IgD-negative memory B cell (primary cell): ENCODE results near the gene STK32B. TPM values are rescaled to one million over a fixed set of nuclear protein-coding genes. Genes with fewer than 3 reads are reported as not detected.
A peak's percentile ranks its signal among the peaks of the same experiment; 100 is the strongest.

ENCODE experiments used
- H3K27ac Mint-ChIP-seq, 3 donors: one replicate each; pipeline ENCODE4 v1.8.0; 2020 to 2022; ENCODE audit warnings: mild to moderate bottlenecking in 3 of 3, mixed read lengths in 3 of 3, moderate library complexity in 1 of 3
- H3K27me3 Mint-ChIP-seq: one replicate; pipeline ENCODE4 v1.8.0; 2021; ENCODE audit warnings: mixed read lengths
- H3K36me3 Mint-ChIP-seq: one replicate; pipeline ENCODE4 v1.8.0; 2020; ENCODE audit warnings: mild to moderate bottlenecking, mixed read lengths
- H3K4me1 Mint-ChIP-seq, 3 donors: one replicate each; pipeline ENCODE4 v1.8.0; 2020 to 2022; ENCODE audit warnings: mixed read lengths in 3 of 3, mild to moderate bottlenecking in 1 of 3
- H3K4me3 Mint-ChIP-seq, 4 donors: one replicate each; pipeline ENCODE4 v1.8.0; 2020 to 2022; ENCODE audit warnings: mild to moderate bottlenecking in 4 of 4, mixed read lengths in 4 of 4, moderate library complexity in 3 of 4
- H3K9me3 Mint-ChIP-seq, 3 donors: one replicate each; pipeline ENCODE4 v1.8.0; 2020 to 2021; ENCODE audit warnings: mixed read lengths in 3 of 3, mild to moderate bottlenecking in 1 of 3
- polyA plus RNA-seq: library from polyadenylated mRNA; unstranded; fragments of 300-500 nt; fragmentation: Illumina TruSeq; gene quantifications from one replicate; pipeline ENCODE4 v1.2.3, GENCODE V29; 2021

The STK32B gene
- polyA plus RNA-seq, 1 donor from 2014 or later = not detected

GRCh38 chr4:5199912-5200311 is 148.6 kb downstream of the STK32B start:
- Mint-ChIP-seq H3K27ac (no peak overlapping the region), H3K4me1 (no peaks in the 10 kb centered on the region), H3K36me3 (no peaks in the 10 kb centered on the region), H3K9me3 (peaks cover 0 to 6% (median 4%) of the 10 kb centered on the region in 3 donors), H3K4me3 (no peak overlapping the region), H3K27me3 (peaks cover 2% of the 10 kb centered on the region)

- H3K4me3 Mint-ChIP-seq = no peak overlapping the region
- H3K27ac Mint-ChIP-seq = no peak overlapping the region
- peaks cover 0 to 6% (median 6%) of the 10 kb centered on the region in 3 donors for H3K9me3 Mint-ChIP-seq
- H3K27me3 Mint-ChIP-seq = peaks cover 2% of the 10 kb centered on the region
- H3K4me1 Mint-ChIP-seq = no peaks in the 10 kb centered on the region
- no peaks in the 10 kb centered on the region for H3K36me3 Mint-ChIP-seq
These were observed 149.2 kb downstream of the STK32B start for GRCh38 chr4:5200513-5200912.

GRCh38 chr4:5203309-5203992 is 152.2 kb downstream of the STK32B start:
- Mint-ChIP-seq H3K4me1 (no peaks in the 10 kb centered on the region), H3K9me3 (peaks cover 0 to 10% (median 8%) of the 10 kb centered on the region in 3 donors), H3K4me3 (no peak overlapping the region), H3K27ac (no peak overlapping the region), H3K36me3 (no peaks in the 10 kb centered on the region), H3K27me3 (peaks cover 2% of the 10 kb centered on the region)

GRCh38 chr4:5203993-5204310 is 152.7 kb downstream of the STK32B start:
- H3K4me3 Mint-ChIP-seq = no peak overlapping the region
- H3K27me3 Mint-ChIP-seq = peaks cover 2% of the 10 kb centered on the region
- no peak overlapping the region for H3K27ac Mint-ChIP-seq
- H3K9me3 Mint-ChIP-seq = peaks cover 0 to 10% (median 8%) of the 10 kb centered on the region in 3 donors
- no peaks in the 10 kb centered on the region for H3K4me1 Mint-ChIP-seq
- no peaks in the 10 kb centered on the region for H3K36me3 Mint-ChIP-seq

GRCh38 chr4:5204781-5205180 is 153.5 kb downstream of the STK32B start:
- H3K4me1 Mint-ChIP-seq = no peaks in the 10 kb centered on the region
- no peak overlapping the region for H3K4me3 Mint-ChIP-seq
- H3K9me3 Mint-ChIP-seq = peaks cover 0 to 10% (median 8%) of the 10 kb centered on the region in 3 donors
- no peaks in the 10 kb centered on the region for H3K36me3 Mint-ChIP-seq
- H3K27ac Mint-ChIP-seq = no peak overlapping the region
- peaks cover 1% of the 10 kb centered on the region for H3K27me3 Mint-ChIP-seq

GRCh38 chr4:5206016-5206790 is 154.9 kb downstream of the STK32B start:
- no peaks in the 10 kb centered on the region for H3K4me1 Mint-ChIP-seq
- no peak overlapping the region for H3K4me3 Mint-ChIP-seq

GRCh38 chr4:5209862-5210261 is 158.6 kb downstream of the STK32B start:
- no peaks in the 10 kb centered on the region for H3K4me1 Mint-ChIP-seq
- H3K27ac Mint-ChIP-seq = no peak overlapping the region
- no peak overlapping the region for H3K4me3 Mint-ChIP-seq
- H3K9me3 Mint-ChIP-seq = peaks cover 0 to 8% (median 7%) of the 10 kb centered on the region in 3 donors
- H3K27me3 Mint-ChIP-seq = no peaks in the 10 kb centered on the region
- H3K36me3 Mint-ChIP-seq = no peaks in the 10 kb centered on the region

More at GRCh38 chr4:5206016-5206790, 154.9 kb downstream of the STK32B start:
- peaks cover 0 to 13% (median 8%) of the 10 kb centered on the region in 3 donors for H3K9me3 Mint-ChIP-seq
- no peaks in the 10 kb centered on the region for H3K36me3 Mint-ChIP-seq
- no peak overlapping the region for H3K27ac Mint-ChIP-seq
- no peaks in the 10 kb centered on the region for H3K27me3 Mint-ChIP-seq

GRCh38 chr4:5211282-5211839 is 160.1 kb downstream of the STK32B start:
- H3K4me3 Mint-ChIP-seq = no peak overlapping the region
- no peaks in the 10 kb centered on the region for H3K36me3 Mint-ChIP-seq
- no peaks in the 10 kb centered on the region for H3K4me1 Mint-ChIP-seq
- H3K9me3 Mint-ChIP-seq = peaks cover 0 to 8% (median 5%) of the 10 kb centered on the region in 3 donors
- H3K27ac Mint-ChIP-seq = no peak overlapping the region
- no peaks in the 10 kb centered on the region for H3K27me3 Mint-ChIP-seq

- no peaks in the 10 kb centered on the region for H3K27me3 Mint-ChIP-seq
- H3K4me1 Mint-ChIP-seq = no peaks in the 10 kb centered on the region
- no peak overlapping the region for H3K4me3 Mint-ChIP-seq
- no peaks in the 10 kb centered on the region for H3K36me3 Mint-ChIP-seq
- H3K27ac Mint-ChIP-seq = no peak overlapping the region
- H3K9me3 Mint-ChIP-seq = peaks cover 0 to 5% (median 4%) of the 10 kb centered on the region in 3 donors
These were observed 161.2 kb downstream of the STK32B start for GRCh38 chr4:5212255-5213013.

- Mint-ChIP-seq H3K27ac (no peak overlapping the region), H3K4me1 (no peaks in the 10 kb centered on the region), H3K4me3 (no peak overlapping the region), H3K36me3 (no peaks in the 10 kb centered on the region), H3K9me3 (peaks cover 0 to 4% (median 4%) of the 10 kb centered on the region in 3 donors), H3K27me3 (no peaks in the 10 kb centered on the region)
These were observed 161.9 kb downstream of the STK32B start for GRCh38 chr4:5213087-5213595.

GRCh38 chr4:5215321-5215720 is 164.0 kb downstream of the STK32B start:
- no peak overlapping the region for H3K4me3 Mint-ChIP-seq
- H3K27ac Mint-ChIP-seq = no peak overlapping the region
- peaks cover 0 to 6% (median 4%) of the 10 kb centered on the region in 3 donors for H3K9me3 Mint-ChIP-seq
- no peaks in the 10 kb centered on the region for H3K4me1 Mint-ChIP-seq
- no peaks in the 10 kb centered on the region for H3K36me3 Mint-ChIP-seq
- H3K27me3 Mint-ChIP-seq = no peaks in the 10 kb centered on the region

- peaks cover 2% of the 10 kb centered on the region for H3K36me3 Mint-ChIP-seq
These were observed 166.1 kb downstream of the STK32B start for GRCh38 chr4:5217421-5217820.

GRCh38 chr4:5218376-5219069 is 167.2 kb downstream of the STK32B start:
- H3K4me1 Mint-ChIP-seq = no peaks in the 10 kb centered on the region
- no peaks in the 10 kb centered on the region for H3K27me3 Mint-ChIP-seq
- H3K9me3 Mint-ChIP-seq = peaks cover 3 to 14% (median 10%) of the 10 kb centered on the region in 3 donors
- peaks cover 2% of the 10 kb centered on the region for H3K36me3 Mint-ChIP-seq
- no peak overlapping the region for H3K27ac Mint-ChIP-seq
- H3K4me3 Mint-ChIP-seq = no peak overlapping the region

More at GRCh38 chr4:5217421-5217820, 166.1 kb downstream of the STK32B start:
- Mint-ChIP-seq H3K27ac (no peak overlapping the region), H3K27me3 (no peaks in the 10 kb centered on the region), H3K9me3 (peaks cover 3 to 13% (median 6%) of the 10 kb centered on the region in 3 donors), H3K4me1 (no peaks in the 10 kb centered on the region), H3K4me3 (no peak overlapping the region)

- Mint-ChIP-seq H3K4me1 (no peaks in the 10 kb centered on the region), H3K9me3 (peaks cover 3 to 16% (median 10%) of the 10 kb centered on the region in 3 donors), H3K4me3 (no peak overlapping the region), H3K27me3 (no peaks in the 10 kb centered on the region), H3K27ac (peak overlapping the region in 1 of 3 donors; percentile 40), H3K36me3 (peaks cover 2% of the 10 kb centered on the region)
These were observed 168.7 kb downstream of the STK32B start for GRCh38 chr4:5220028-5220427.
